Endothelial cell of umbilical vein (primary cell): Measurements from ENCODE around the gene POMGNT2. TPM values are rescaled to one million over a fixed set of nuclear protein-coding genes. Genes with fewer than 3 reads are reported as not detected.

Experiments
- BruUV-seq: library from RNA; stranded (reverse); fragments of 400-500 nt; replicated peaks from 2 replicates; lab custom pipeline; 2021; lab: Mats Ljungman, UMichigan
- CTCF ChIA-PET: fragments of 300-600, 350-600 bp; sonication (Branson Sonifier 250); formaldehyde crosslinking; loops from one replicate; lab custom pipeline; 2021; ENCODE audit warnings: antibody characterized with exemption, inconsistent platforms; lab: Charles Lee
- POLR2A ChIA-PET: fragments of 300-600, 350-600 bp; sonication (Branson Sonifier 250); formaldehyde crosslinking; loops from one replicate; lab custom pipeline; 2021; ENCODE audit warnings: antibody characterized with exemption, inconsistent platforms; lab: Charles Lee
- DNase-seq: peaks from one replicate; pipeline ENCODE4 v3.0.0-alpha.2; 2011; ENCODE audit warnings: low read depth, low spot score
- FAIRE-seq: peaks from 2 replicates; lab custom pipeline; 2011; peaks lifted over from hg19 to GRCh38; lab: Jason Lieb, UNC
- H2AFZ ChIP-seq: 2 replicates; pipeline ENCODE4 v1.6.0; 2012; ENCODE audit warnings: low read depth, low read length, control low read depth, inconsistent platforms
- H3K27ac ChIP-seq: 2 replicates; pipeline ENCODE4 v1.5.1; 2011; ENCODE audit warnings: low read depth, mild to moderate bottlenecking, control low read depth, low read length, moderate library complexity; ENCODE audit not compliant: insufficient read depth
- H3K27me3 ChIP-seq, 2 experiments: 2 replicates each; pipeline versions ENCODE4 v1.6.0 to v1.6.1; 2011; ENCODE audit warnings: low read length in 2 of 2, mixed read lengths in 1 of 2; ENCODE audit not compliant: control insufficient read depth in 2 of 2, insufficient read depth in 2 of 2
- H3K36me3 ChIP-seq, 2 experiments: 2 replicates in 1 of 2; 3 replicates in 1 of 2; pipeline ENCODE4 v1.5.1; 2011; ENCODE audit warnings: low read length in 2 of 2, mild to moderate bottlenecking in 1 of 2, moderate library complexity in 1 of 2; ENCODE audit not compliant: control insufficient read depth in 2 of 2, insufficient read depth in 2 of 2; ENCODE audit errors: extremely low read depth in 1 of 2
- H3K4me1 ChIP-seq: 3 replicates; pipeline ENCODE4 v1.5.1; 2011; ENCODE audit warnings: mild to moderate bottlenecking, low read length; ENCODE audit not compliant: control insufficient read depth, insufficient read depth; ENCODE audit errors: extremely low read depth
- H3K4me2 ChIP-seq: 2 replicates; pipeline ENCODE4 v1.6.1; 2011; ENCODE audit warnings: low read length, control low read depth, mixed read lengths; ENCODE audit not compliant: insufficient read depth
- H3K4me3 ChIP-seq, 3 experiments: fragments of 200-600 bp in 1 of 3; sonication (generic), shearing (Covaris generic) in 1 of 3; replicated peaks in 1 of 3; 2 replicates each; pipeline ENCODE4 v1.5.1; 2011 to 2016; ENCODE audit warnings: control low read depth in 3 of 3, low read length in 3 of 3, mild to moderate bottlenecking in 2 of 3, inconsistent platforms in 1 of 3, low read depth in 1 of 3, moderate library complexity in 1 of 3; ENCODE audit not compliant: insufficient read depth in 1 of 3
- H3K79me2 ChIP-seq: 2 replicates; pipeline ENCODE4 v1.6.0; 2012; ENCODE audit warnings: low read length, inconsistent platforms; ENCODE audit not compliant: control insufficient read depth, insufficient read depth
- H3K9ac ChIP-seq: replicated peaks from 2 replicates; pipeline ENCODE3; 2011; ENCODE audit warnings: low read length, control low read depth; ENCODE audit not compliant: insufficient read depth; ENCODE audit errors: extremely low read depth
- H3K9me1 ChIP-seq: replicated peaks from 3 replicates; pipeline ENCODE4 v1.6.0; 2011; ENCODE audit warnings: mild to moderate bottlenecking, low read length; ENCODE audit not compliant: control insufficient read depth, insufficient read depth; ENCODE audit errors: extremely low read depth
- H3K9me3 ChIP-seq: replicated peaks from 2 replicates; pipeline ENCODE4 v1.5.1; 2012; ENCODE audit warnings: low read length, inconsistent platforms; ENCODE audit not compliant: control insufficient read depth, insufficient read depth
- H4K20me1 ChIP-seq: replicated peaks from 2 replicates; pipeline ENCODE3; 2011; ENCODE audit warnings: mild to moderate bottlenecking, low read length; ENCODE audit not compliant: control insufficient read depth, insufficient read depth; ENCODE audit errors: extremely low read depth
- EZH2 ChIP-seq: IDR thresholded peaks from 2 replicates; pipeline ENCODE4 v1.6.1; 2012; ENCODE audit warnings: borderline replicate concordance, low read depth, mild to moderate bottlenecking, moderate library complexity, low read length, inconsistent platforms; ENCODE audit not compliant: severe bottlenecking
- FOS ChIP-seq: IDR thresholded peaks from 2 replicates; pipeline ENCODE4 v1.6.1; 2011; ENCODE audit warnings: mild to moderate bottlenecking, low read length, moderate library complexity, borderline replicate concordance; ENCODE audit not compliant: insufficient read depth
- GATA2 ChIP-seq: IDR thresholded peaks from 2 replicates; pipeline ENCODE4 v1.7.0; 2011; ENCODE audit warnings: low read depth, mild to moderate bottlenecking, moderate library complexity, mixed read lengths, low read length; ENCODE audit not compliant: insufficient read length, insufficient read depth
- JUN ChIP-seq: IDR thresholded peaks from 2 replicates; pipeline ENCODE4 v1.6.1; 2011; ENCODE audit warnings: borderline replicate concordance, low read depth; ENCODE audit not compliant: insufficient read length, insufficient read depth
- MYC ChIP-seq: IDR thresholded peaks from one replicate; pipeline ENCODE4 v1.6.1; 2011; ENCODE audit warnings: mild to moderate bottlenecking, low read depth, low read length
- POLR2A ChIP-seq: IDR thresholded peaks from 2 replicates; pipeline ENCODE4 v1.6.1; 2012; ENCODE audit warnings: low read depth, mild to moderate bottlenecking, control low read depth, low read length
- POLR2AphosphoS5 ChIP-seq: IDR thresholded peaks from 2 replicates; pipeline ENCODE4 v1.6.1; 2012; ENCODE audit warnings: low read depth, mild to moderate bottlenecking, control low read depth, low read length, moderate library complexity; ENCODE audit not compliant: insufficient read depth
- dilution Hi-C: fragments of 300-500 bp; cut with MboI; formaldehyde crosslinking; loops from one replicate; pipeline ENCODE4 v1.15.0; 2019; ENCODE audit warnings: low sequenced_read_pairs; ENCODE audit not compliant: extremely low pct_ligation_motif_present
- intact Hi-C: fragments of 100-400 bp; cut with micrococcal nuclease; formaldehyde crosslinking; loops from one replicate; pipeline ENCODE4 v1.10.0; 2022
- polyA plus RNA-seq, 4 experiments: library from polyadenylated mRNA; depleted of rRNA in 3 of 4; stranded (reverse) in 3 of 4; unstranded in 1 of 4; fragments of >200 nt; gene quantifications; 2 replicates each; pipeline versions ENCODE4 v1.2.1 to v1.2.3, GENCODE V29; 2011 to 2012; ENCODE audit warnings: missing spikeins in 1 of 4
- total RNA-seq: library from RNA; stranded (reverse); gene quantifications from 2 replicates; pipeline ENCODE4 v1.2.3, GENCODE V29; 2021
- TF ChIP-seq, protein P1 (sequence below): IDR thresholded peaks from 2 replicates; pipeline ENCODE4 v1.6.1; 2011; ENCODE audit not compliant: insufficient read depth, insufficient read length
- TF ChIP-seq, protein P2 (sequence below), 2 donors: IDR thresholded peaks; 1 replicate in 1 of 2; 2 replicates in 1 of 2; pipeline ENCODE4 v1.5.1; 2011; ENCODE audit warnings: low read length in 2 of 2, mild to moderate bottlenecking in 2 of 2, moderate library complexity in 2 of 2, control low read depth in 1 of 2, inconsistent platforms in 1 of 2, low read depth in 1 of 2; ENCODE audit not compliant: insufficient read depth in 1 of 2; ENCODE audit errors: extremely low read depth in 1 of 2

POMGNT2 gene
- total and polyA plus RNA-seq, 2 donors (not counting 3 experiments of a cell fraction or from before 2014, with no cell fraction given), result 6.4 to 16.3 TPM

DNA sequence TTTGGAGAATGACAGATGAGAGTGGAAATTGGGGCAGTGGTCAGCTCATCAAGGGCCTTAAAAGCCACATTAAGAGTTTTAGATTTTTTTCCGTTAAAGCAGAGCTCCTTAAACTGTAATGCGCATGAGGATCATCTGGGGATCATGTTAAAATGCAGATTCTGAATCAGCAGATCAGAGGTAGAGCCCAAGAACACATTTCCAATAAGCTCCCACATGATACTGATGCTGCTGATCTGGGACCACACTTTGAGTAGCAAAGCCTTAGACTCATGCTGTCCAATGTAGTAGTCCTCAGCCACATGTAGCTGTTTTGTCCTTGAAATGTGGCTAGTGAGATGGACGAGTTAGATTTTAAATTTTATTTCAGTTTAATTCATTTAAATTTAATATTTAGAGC lies 26.3 kb upstream of the POMGNT2 start:
- H3K4me1 ChIP-seq, result no peaks in the 10 kb centered on the region
- H3K36me3 ChIP-seq, result no peaks in the 10 kb centered on the region
- H3K9me1 ChIP-seq, result no peaks in the 10 kb centered on the region
- no peak overlapping the region for H2AFZ ChIP-seq
- CTCF ChIA-PET, result interaction anchor here (1.2 to 1.4 kb wide), 2 partner anchors 11 to 22 kb away, joined by 3 to 4 read pairs; no protein-coding TSS in a partner anchor
- POLR2A ChIA-PET, result no interaction called here
- peaks cover 0 to 2% of the 10 kb centered on the region in 2 experiments for H3K27me3 ChIP-seq
- H3K9me3 ChIP-seq, result no peaks in the 10 kb centered on the region
- FAIRE-seq (no peak), DNase-seq (no peak)
- H3K27ac ChIP-seq, result no peak overlapping the region
- no peaks in the 10 kb centered on the region for H4K20me1 ChIP-seq
- dilution Hi-C loops, result no loop called here
- no peak overlapping the region for H3K9ac ChIP-seq
- no TSS peak for BruUV-seq
- no peak overlapping the region for H3K4me3 ChIP-seq
- intact Hi-C loops, result no loop called here
- TF ChIP-seq, protein P1, sequence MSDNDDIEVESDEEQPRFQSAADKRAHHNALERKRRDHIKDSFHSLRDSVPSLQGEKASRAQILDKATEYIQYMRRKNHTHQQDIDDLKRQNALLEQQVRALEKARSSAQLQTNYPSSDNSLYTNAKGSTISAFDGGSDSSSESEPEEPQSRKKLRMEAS, result no peak
- no peak for TF ChIP-seq EZH2
- TF ChIP-seq POLR2AphosphoS5, result no peak
- no peak for TF ChIP-seq MYC
- no peak for TF ChIP-seq JUN
- no peak for TF ChIP-seq POLR2A
- no peak for TF ChIP-seq GATA2
- TF ChIP-seq, protein P2, sequence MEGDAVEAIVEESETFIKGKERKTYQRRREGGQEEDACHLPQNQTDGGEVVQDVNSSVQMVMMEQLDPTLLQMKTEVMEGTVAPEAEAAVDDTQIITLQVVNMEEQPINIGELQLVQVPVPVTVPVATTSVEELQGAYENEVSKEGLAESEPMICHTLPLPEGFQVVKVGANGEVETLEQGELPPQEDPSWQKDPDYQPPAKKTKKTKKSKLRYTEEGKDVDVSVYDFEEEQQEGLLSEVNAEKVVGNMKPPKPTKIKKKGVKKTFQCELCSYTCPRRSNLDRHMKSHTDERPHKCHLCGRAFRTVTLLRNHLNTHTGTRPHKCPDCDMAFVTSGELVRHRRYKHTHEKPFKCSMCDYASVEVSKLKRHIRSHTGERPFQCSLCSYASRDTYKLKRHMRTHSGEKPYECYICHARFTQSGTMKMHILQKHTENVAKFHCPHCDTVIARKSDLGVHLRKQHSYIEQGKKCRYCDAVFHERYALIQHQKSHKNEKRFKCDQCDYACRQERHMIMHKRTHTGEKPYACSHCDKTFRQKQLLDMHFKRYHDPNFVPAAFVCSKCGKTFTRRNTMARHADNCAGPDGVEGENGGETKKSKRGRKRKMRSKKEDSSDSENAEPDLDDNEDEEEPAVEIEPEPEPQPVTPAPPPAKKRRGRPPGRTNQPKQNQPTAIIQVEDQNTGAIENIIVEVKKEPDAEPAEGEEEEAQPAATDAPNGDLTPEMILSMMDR (IDR thresholded peaks at IDR 0.05; ENCODE audit: extremely low read depth in 1 of 2, insufficient read depth in 1 of 2, low read depth in 1 of 2, low read length in 2 of 2), result no peak
- no peak for TF ChIP-seq FOS
- no peak overlapping the region for H3K4me2 ChIP-seq
- H3K79me2 ChIP-seq, result no peaks in the 10 kb centered on the region
